ENCODE results near the gene VAMP3. TPM values are rescaled to one million over a fixed set of nuclear protein-coding genes. Genes with fewer than 3 reads are reported as not detected.

VAMP3 gene
- total and polyA plus RNA-seq, 5 donors = 61.3 to 90.4 (median 82.7) TPM

DNA sequence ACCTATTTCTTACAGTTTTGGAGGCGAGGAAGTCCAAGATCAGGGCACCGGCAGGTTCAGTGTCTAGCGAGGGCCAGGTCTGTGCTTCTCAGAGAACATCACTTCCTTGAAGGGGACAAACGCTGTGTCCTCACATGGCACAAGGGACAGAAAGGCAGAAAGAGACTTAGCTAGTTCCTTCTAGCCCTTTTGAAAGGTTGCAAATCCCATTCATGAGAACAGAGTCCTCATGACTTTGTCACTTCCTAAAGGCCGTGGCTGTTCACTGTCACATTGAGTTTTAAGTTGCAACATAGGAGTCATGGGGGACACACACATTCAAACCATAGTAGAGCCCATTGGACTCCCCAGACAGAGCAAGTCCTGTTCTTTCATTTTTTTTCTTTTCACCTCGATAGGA, 40.4 kb downstream of the VAMP3 start:
- WGBS = 91% methylated on average over 6 of the region's 6 CpGs
- no peak overlapping the region for H3K27ac ChIP-seq (ENCODE audit: low read length)

DNA sequence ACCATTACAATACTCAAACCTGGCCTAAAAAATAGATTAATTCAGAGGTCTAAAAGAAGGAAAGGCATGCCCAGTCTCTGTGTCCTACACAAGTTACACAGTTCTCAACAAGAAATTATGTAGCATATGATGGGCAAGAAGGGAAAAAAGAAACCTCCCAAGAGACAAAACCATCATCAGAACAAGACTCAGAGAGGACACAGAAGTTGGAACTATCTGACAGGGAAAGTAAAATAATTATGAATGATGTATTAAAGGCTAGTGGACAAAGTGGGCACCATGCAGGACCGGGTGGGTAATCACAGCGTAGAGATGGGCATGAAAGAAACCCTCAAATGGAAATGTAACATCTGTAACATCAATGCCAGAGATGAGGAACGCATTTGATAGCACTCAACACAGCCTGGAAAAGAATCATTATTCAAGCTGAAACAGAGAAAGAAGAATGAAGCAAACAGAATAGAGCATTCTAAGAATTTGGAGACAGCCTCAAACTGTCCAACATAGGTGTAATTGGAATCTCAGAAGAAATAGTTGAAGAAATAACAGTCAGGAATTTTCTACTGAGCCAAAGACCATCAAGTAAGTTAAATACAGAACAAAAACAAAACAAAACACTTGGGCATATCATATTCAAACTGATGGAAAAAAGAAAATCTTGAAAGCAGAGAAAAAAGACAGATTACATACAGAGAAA, 42.7 kb downstream of the VAMP3 start:
- 97% methylated on average over 3 of the region's 3 CpGs for WGBS
- Histone ChIP-seq H3K27ac (ENCODE audit: low read length) (no peak overlapping the region), H3K4me3 (ENCODE audit: low read length) (no peak overlapping the region), H3K4me1 (ENCODE audit: control insufficient read depth, insufficient read depth, low read length) (no peaks in the 10 kb centered on the region), H3K27me3 (ENCODE audit: control insufficient read depth, insufficient read depth) (no peaks in the 10 kb centered on the region), H3K9me3 (ENCODE audit: control insufficient read depth, low read length) (no peaks in the 10 kb centered on the region)
- intact Hi-C loops (cut with DNase I) = no loop called here
- ATAC-seq (no peak), DNase-seq (no peak)

More for the DNA sequence above, 40.4 kb downstream of the VAMP3 start:
- no peaks in the 10 kb centered on the region for H3K27me3 ChIP-seq (ENCODE audit: control insufficient read depth, insufficient read depth)
- no peak for DNase-seq
- no peak overlapping the region for H3K4me3 ChIP-seq (ENCODE audit: low read length)
- intact Hi-C loops (cut with DNase I) = no loop called here
- no peaks in the 10 kb centered on the region for H3K9me3 ChIP-seq (ENCODE audit: control insufficient read depth, low read length)
- no peak for ATAC-seq
- no peaks in the 10 kb centered on the region for H3K4me1 ChIP-seq (ENCODE audit: control insufficient read depth, insufficient read depth, low read length)

DNA sequence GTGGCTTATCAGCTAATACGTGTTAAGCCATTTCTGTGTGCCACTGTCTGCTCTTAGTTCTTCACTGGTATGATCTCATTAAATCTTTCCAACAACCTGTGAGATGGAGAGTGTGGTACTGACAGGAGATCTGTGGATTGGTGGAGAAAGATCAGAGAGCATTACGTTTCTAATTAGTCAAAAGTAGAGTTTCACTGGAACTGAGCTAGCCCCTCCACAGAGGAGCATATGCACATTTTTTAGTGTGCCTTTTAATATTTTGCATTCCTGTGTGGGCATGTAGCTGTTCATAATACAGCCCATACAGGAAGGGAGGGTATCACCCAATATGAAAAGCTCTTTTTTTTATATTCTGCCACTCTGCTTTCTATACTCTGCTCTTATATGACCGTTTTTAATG, 50.2 kb downstream of the VAMP3 start:
- intact Hi-C loops (cut with DNase I) = no loop called here
- ATAC-seq (no peak), DNase-seq (no peak)
- H3K4me1 ChIP-seq (ENCODE audit: control insufficient read depth, insufficient read depth, low read length) = no peaks in the 10 kb centered on the region
- H3K27me3 ChIP-seq (ENCODE audit: control insufficient read depth, insufficient read depth) = no peaks in the 10 kb centered on the region
- no peak overlapping the region for H3K27ac ChIP-seq (ENCODE audit: low read length)
- no peaks in the 10 kb centered on the region for H3K9me3 ChIP-seq (ENCODE audit: control insufficient read depth, low read length)
- no peak overlapping the region for H3K4me3 ChIP-seq (ENCODE audit: low read length)
- WGBS = 80% methylated on average over 3 of the region's 3 CpGs

DNA sequence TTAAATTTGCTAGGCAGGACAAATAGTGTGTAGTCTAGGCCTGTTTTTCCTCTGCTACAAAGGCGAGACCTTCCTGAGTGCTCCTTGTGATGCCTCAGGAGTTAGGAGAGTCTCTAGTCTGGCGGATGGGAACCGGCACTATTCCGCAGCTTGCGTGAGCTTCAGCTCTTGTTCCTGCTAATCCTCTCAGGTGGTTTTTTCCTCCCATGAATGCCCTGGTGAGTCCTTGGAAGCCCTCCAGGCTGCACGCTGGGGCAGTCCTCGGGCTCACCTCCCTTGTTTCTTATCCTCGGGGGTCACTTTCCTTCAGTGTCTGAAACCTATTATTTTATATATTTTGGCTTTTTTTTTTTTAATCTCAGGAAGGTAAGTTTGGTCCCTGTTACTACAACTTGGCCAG, 53.6 kb downstream of the VAMP3 start:
- WGBS = 96% methylated on average over 8 of the region's 8 CpGs
- no peak for DNase-seq

DNA sequence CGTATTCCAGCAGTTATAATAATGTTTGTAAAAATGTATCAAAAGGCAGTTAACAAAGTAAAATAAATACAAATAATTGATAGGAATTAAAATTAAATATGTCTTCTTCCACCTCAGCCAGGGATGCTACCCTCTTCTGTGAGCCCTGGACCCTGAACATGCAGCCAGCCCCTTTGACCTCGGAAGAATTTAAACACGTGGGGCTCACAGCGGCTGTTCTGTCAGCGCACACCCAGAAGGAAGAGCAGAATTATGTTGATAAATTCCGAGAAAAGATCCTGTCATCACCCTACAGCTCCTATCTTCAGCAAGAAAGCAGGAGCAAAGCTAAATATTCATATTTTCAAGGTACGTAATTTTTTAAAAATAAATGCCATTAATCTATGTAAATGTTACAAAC, 55.3 kb downstream of the VAMP3 start:
- H3K27me3 ChIP-seq (ENCODE audit: control insufficient read depth, insufficient read depth) = no peaks in the 10 kb centered on the region
- DNase-seq (no peak), ATAC-seq (no peak)
- H3K27ac ChIP-seq (ENCODE audit: low read length) = no peak overlapping the region
- peak overlapping the region; percentile 29 for H3K4me3 ChIP-seq (ENCODE audit: low read length)
- 74% methylated on average over 7 of the region's 7 CpGs for WGBS
- no peaks in the 10 kb centered on the region for H3K4me1 ChIP-seq (ENCODE audit: control insufficient read depth, insufficient read depth, low read length)
- no peaks in the 10 kb centered on the region for H3K9me3 ChIP-seq (ENCODE audit: control insufficient read depth, low read length)
- intact Hi-C loops (cut with DNase I) = no loop called here

More for the DNA sequence above, 53.6 kb downstream of the VAMP3 start:
- Histone ChIP-seq H3K9me3 (ENCODE audit: control insufficient read depth, low read length) (no peaks in the 10 kb centered on the region), H3K4me3 (ENCODE audit: low read length) (no peak overlapping the region), H3K27me3 (ENCODE audit: control insufficient read depth, insufficient read depth) (no peaks in the 10 kb centered on the region), H3K27ac (ENCODE audit: low read length) (no peak overlapping the region), H3K4me1 (ENCODE audit: control insufficient read depth, insufficient read depth, low read length) (no peaks in the 10 kb centered on the region)
- no peak for ATAC-seq
- intact Hi-C loops (cut with DNase I) = no loop called here

DNA sequence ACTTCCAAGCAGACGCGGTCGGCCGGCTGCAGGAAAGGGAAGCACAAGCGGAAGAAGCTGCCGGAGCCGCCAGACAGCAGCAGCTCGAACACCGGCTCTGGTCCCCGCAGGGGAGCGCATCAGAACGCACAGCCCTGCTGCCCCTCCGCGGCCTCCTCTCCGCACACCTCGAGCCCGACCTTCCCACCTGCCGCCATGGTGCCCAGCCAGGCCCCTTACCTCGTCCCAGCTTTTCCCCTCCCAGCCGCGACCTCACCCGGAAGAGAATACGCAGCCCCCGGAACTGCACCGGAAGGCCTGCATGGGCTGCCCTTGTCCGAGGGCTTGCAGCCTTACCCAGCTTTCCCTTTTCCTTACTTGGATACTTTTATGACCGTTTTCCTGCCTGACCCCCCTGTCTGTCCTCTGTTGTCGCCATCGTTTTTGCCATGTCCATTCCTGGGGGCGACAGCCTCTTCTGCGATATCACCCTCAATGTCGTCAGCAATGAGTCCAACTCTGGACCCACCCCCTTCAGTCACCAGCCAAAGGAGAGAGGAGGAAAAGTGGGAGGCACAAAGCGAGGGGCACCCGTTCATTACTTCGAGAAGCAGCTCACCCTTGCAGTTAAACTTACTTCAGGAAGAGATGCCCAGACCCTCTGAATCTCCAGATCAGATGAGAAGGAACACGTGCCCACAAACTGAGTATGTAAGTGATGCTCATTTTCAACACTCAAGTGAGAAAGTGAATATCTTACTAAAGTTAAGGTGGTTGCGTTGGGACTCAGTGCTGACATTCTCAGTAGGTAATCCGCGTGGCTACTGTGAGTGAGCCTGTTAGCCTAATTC, 56.2 kb downstream of the VAMP3 start:
- ATAC-seq (no peak), DNase-seq (peak in 2 of 3 donors; percentile 52 to 54)
- 78% methylated on average over 39 of the region's 39 CpGs for WGBS
- Histone ChIP-seq H3K4me3 (ENCODE audit: low read length) (peak overlapping the region; percentile 29), H3K27me3 (ENCODE audit: control insufficient read depth, insufficient read depth) (no peaks in the 10 kb centered on the region), H3K9me3 (ENCODE audit: control insufficient read depth, low read length) (no peaks in the 10 kb centered on the region), H3K27ac (ENCODE audit: low read length) (no peak overlapping the region), H3K4me1 (ENCODE audit: control insufficient read depth, insufficient read depth, low read length) (no peaks in the 10 kb centered on the region)
- intact Hi-C loops (cut with DNase I) = no loop called here

Other genes with a start within 250 kb of the VAMP3 start
- gene PER3, start 13.0 kb downstream of the VAMP3 start, total RNA-seq = 10 to 100 TPM; 15.1 to 28.2 (median 24.6) TPM
- gene PER3, start 13.0 kb downstream of the VAMP3 start, polyA plus RNA-seq = 11.5 TPM
- gene UTS2, start 81.8 kb downstream of the VAMP3 start, total RNA-seq = not detected
- gene UTS2, start 81.8 kb downstream of the VAMP3 start, polyA plus RNA-seq = 0.05 TPM
- gene TNFRSF9, start 169.5 kb downstream of the VAMP3 start, total RNA-seq = not detected
- 0.07 TPM for gene TNFRSF9, start 169.5 kb downstream of the VAMP3 start, polyA plus RNA-seq
- gene PARK7, start 190.4 kb downstream of the VAMP3 start, total RNA-seq = 100 to 1,000 TPM; 302 to 323 (median 314) TPM
- gene PARK7, start 190.4 kb downstream of the VAMP3 start, polyA plus RNA-seq = 501 TPM

All from right cardiac atrium (tissue), 5 donors.